Fibroblast of the aortic adventitia (primary cell): ENCODE data around the gene TBC1D2. TPM values are rescaled to one million over a fixed set of nuclear protein-coding genes. Genes with fewer than 3 reads are reported as not detected.

Experiments used
- DNase-seq: peaks from one replicate; pipeline ENCODE4 v3.0.0-alpha.2; 2010; ENCODE audit warnings: low read depth
- H3K4me3 ChIP-seq: 2 replicates; pipeline ENCODE4 v1.5.1; 2011; ENCODE audit warnings: low read depth, mild to moderate bottlenecking, control low read depth, low read length, moderate library complexity
- CTCF ChIP-seq: IDR thresholded peaks from 2 replicates; pipeline ENCODE4 v1.5.1; 2011; ENCODE audit warnings: mild to moderate bottlenecking, low read length, control low read depth, inconsistent platforms; ENCODE audit not compliant: insufficient read depth
- total RNA-seq: library from RNA; depleted of rRNA; stranded (reverse); fragments of >200 nt; gene quantifications from 2 replicates; pipeline ENCODE4 v1.2.3, GENCODE V29; 2012; ENCODE audit warnings: low replicate concordance

The TBC1D2 gene
- total RNA-seq, 1 donor, result 20.7 TPM

- DNase-seq, result no peak
- no peak overlapping the region for H3K4me3 ChIP-seq
- no peak for TF ChIP-seq CTCF
Measured at GRCh38 chr9:98298476-98298875, 43.0 kb upstream of the TBC1D2 start.

GRCh38 chr9:98295824-98296223 is 40.4 kb upstream of the TBC1D2 start:
- TF ChIP-seq CTCF, result no peak
- no peak for DNase-seq
- H3K4me3 ChIP-seq, result no peak overlapping the region

GRCh38 chr9:98291820-98292219 is 36.4 kb upstream of the TBC1D2 start:
- H3K4me3 ChIP-seq, result no peak overlapping the region
- no peak for TF ChIP-seq CTCF
- DNase-seq, result no peak

GRCh38 chr9:98290411-98290810 is 35.0 kb upstream of the TBC1D2 start:
- DNase-seq, result no peak
- TF ChIP-seq CTCF, result no peak
- H3K4me3 ChIP-seq, result no peak overlapping the region

- no peak for TF ChIP-seq CTCF
- H3K4me3 ChIP-seq, result no peak overlapping the region
- DNase-seq, result no peak
Measured at GRCh38 chr9:98289614-98290201, 34.3 kb upstream of the TBC1D2 start.

GRCh38 chr9:98288881-98289280 is 33.4 kb upstream of the TBC1D2 start:
- H3K4me3 ChIP-seq, result no peak overlapping the region
- no peak for TF ChIP-seq CTCF
- DNase-seq, result no peak

- DNase-seq, result no peak
- no peak for TF ChIP-seq CTCF
- H3K4me3 ChIP-seq, result no peak overlapping the region
Measured at GRCh38 chr9:98287384-98287783, 31.9 kb upstream of the TBC1D2 start.
